ENCODE data around the gene FOXJ3.

Gene FOXJ3

GRCh38 chr1:42175314-42176054 is 159.6 kb downstream of the FOXJ3 start:
- Histone ChIP-seq H3K9me3 (ENCODE audit: control insufficient read depth, insufficient read depth, low read length) (no peaks in the 10 kb centered on the region), H3K4me1 (ENCODE audit: insufficient read depth, low read length) (no peaks in the 10 kb centered on the region; the same call in 1 of the 2 replicates), H3K9ac (ENCODE audit: low read depth, low read length) (no peak overlapping the region), H3K36me3 (ENCODE audit: insufficient read depth, low read length) (peaks cover 3% of the 10 kb centered on the region; the same call in 1 of the 2 replicates)

GRCh38 chr1:42173961-42174735 is 160.9 kb downstream of the FOXJ3 start:
- H3K9ac ChIP-seq (ENCODE audit: low read depth, low read length) = no peak overlapping the region
- H3K4me1 ChIP-seq (ENCODE audit: insufficient read depth, low read length) = no peaks in the 10 kb centered on the region; the same call in 1 of the 2 replicates
- no peaks in the 10 kb centered on the region for H3K9me3 ChIP-seq (ENCODE audit: control insufficient read depth, insufficient read depth, low read length)
- H3K36me3 ChIP-seq (ENCODE audit: insufficient read depth, low read length) = peaks cover 3% of the 10 kb centered on the region; the same call in 1 of the 2 replicates

GRCh38 chr1:42173155-42173933 is 161.7 kb downstream of the FOXJ3 start:
- Histone ChIP-seq H3K9me3 (ENCODE audit: control insufficient read depth, insufficient read depth, low read length) (no peaks in the 10 kb centered on the region), H3K4me1 (ENCODE audit: insufficient read depth, low read length) (peaks cover under 1% of the 10 kb centered on the region; the same call in 1 of the 2 replicates), H3K9ac (ENCODE audit: low read depth, low read length) (no peak overlapping the region)

GRCh38 chr1:42172381-42173133 is 162.5 kb downstream of the FOXJ3 start:
- Histone ChIP-seq H3K9ac (ENCODE audit: low read depth, low read length) (no peak overlapping the region), H3K4me1 (ENCODE audit: insufficient read depth, low read length) (peaks cover 4% of the 10 kb centered on the region; the same call in 1 of the 2 replicates), H3K9me3 (ENCODE audit: control insufficient read depth, insufficient read depth, low read length) (no peaks in the 10 kb centered on the region), H3K36me3 (ENCODE audit: insufficient read depth, low read length) (peaks cover 3% of the 10 kb centered on the region; the same call in 1 of the 2 replicates)

More at GRCh38 chr1:42173155-42173933, 161.7 kb downstream of the FOXJ3 start:
- peaks cover 3% of the 10 kb centered on the region; the same call in 1 of the 2 replicates for H3K36me3 ChIP-seq (ENCODE audit: insufficient read depth, low read length)

- Histone ChIP-seq H3K9ac (ENCODE audit: low read depth, low read length) (no peak overlapping the region), H3K36me3 (ENCODE audit: insufficient read depth, low read length) (peaks cover 3% of the 10 kb centered on the region; the same call in 1 of the 2 replicates), H3K9me3 (ENCODE audit: control insufficient read depth, insufficient read depth, low read length) (no peaks in the 10 kb centered on the region), H3K4me1 (ENCODE audit: insufficient read depth, low read length) (peaks cover 4% of the 10 kb centered on the region; the same call in 1 of the 2 replicates)
These were observed 163.3 kb downstream of the FOXJ3 start for GRCh38 chr1:42171679-42172266.

GRCh38 chr1:42170779-42171621 is 164.0 kb downstream of the FOXJ3 start:
- peaks cover 3% of the 10 kb centered on the region; the same call in 1 of the 2 replicates for H3K36me3 ChIP-seq (ENCODE audit: insufficient read depth, low read length)
- no peak overlapping the region for H3K9ac ChIP-seq (ENCODE audit: low read depth, low read length)
- peaks cover 7% of the 10 kb centered on the region for H3K4me1 ChIP-seq (ENCODE audit: insufficient read depth, low read length)
- no peaks in the 10 kb centered on the region for H3K9me3 ChIP-seq (ENCODE audit: control insufficient read depth, insufficient read depth, low read length)

GRCh38 chr1:42168763-42169162 is 166.3 kb downstream of the FOXJ3 start:
- Histone ChIP-seq H3K4me1 (ENCODE audit: insufficient read depth, low read length) (peaks cover 17% of the 10 kb centered on the region), H3K36me3 (ENCODE audit: insufficient read depth, low read length) (no peaks in the 10 kb centered on the region), H3K9me3 (ENCODE audit: control insufficient read depth, insufficient read depth, low read length) (no peaks in the 10 kb centered on the region), H3K9ac (ENCODE audit: low read depth, low read length) (no peak overlapping the region)

- no peaks in the 10 kb centered on the region for H3K36me3 ChIP-seq (ENCODE audit: insufficient read depth, low read length)
- H3K9ac ChIP-seq (ENCODE audit: low read depth, low read length) = no peak overlapping the region; the same call in 1 of the 2 replicates
- H3K4me1 ChIP-seq (ENCODE audit: insufficient read depth, low read length) = peaks cover 17% of the 10 kb centered on the region
- H3K9me3 ChIP-seq (ENCODE audit: control insufficient read depth, insufficient read depth, low read length) = no peaks in the 10 kb centered on the region
These were observed 166.7 kb downstream of the FOXJ3 start for GRCh38 chr1:42168391-42168670.

- Histone ChIP-seq H3K36me3 (ENCODE audit: insufficient read depth, low read length) (no peaks in the 10 kb centered on the region), H3K9ac (ENCODE audit: low read depth, low read length) (peak overlapping the region; percentile 1; the same call in 1 of the 2 replicates)
These were observed 167.2 kb downstream of the FOXJ3 start for GRCh38 chr1:42167611-42168390.

GRCh38 chr1:42165511-42166210 is 169.4 kb downstream of the FOXJ3 start:
- Histone ChIP-seq H3K4me1 (ENCODE audit: insufficient read depth, low read length) (peaks cover 17% of the 10 kb centered on the region), H3K9me3 (ENCODE audit: control insufficient read depth, insufficient read depth, low read length) (no peaks in the 10 kb centered on the region), H3K36me3 (ENCODE audit: insufficient read depth, low read length) (no peaks in the 10 kb centered on the region), H3K9ac (ENCODE audit: low read depth, low read length) (no peak overlapping the region; the same call in 1 of the 2 replicates)

More at GRCh38 chr1:42167611-42168390, 167.2 kb downstream of the FOXJ3 start:
- Histone ChIP-seq H3K4me1 (ENCODE audit: insufficient read depth, low read length) (peaks cover 17% of the 10 kb centered on the region), H3K9me3 (ENCODE audit: control insufficient read depth, insufficient read depth, low read length) (no peaks in the 10 kb centered on the region)

GRCh38 chr1:42164551-42165420 is 170.2 kb downstream of the FOXJ3 start, which contains the start of gene GUCA2A:
TSS of gene GUCA2A (minus strand) at chr1:42164745. CDS start at chr1:42164712, 33 bp downstream.
- Histone ChIP-seq H3K36me3 (ENCODE audit: insufficient read depth, low read length) (no peaks in the 10 kb centered on the region), H3K4me1 (ENCODE audit: insufficient read depth, low read length) (peaks cover 17% of the 10 kb centered on the region), H3K9me3 (ENCODE audit: control insufficient read depth, insufficient read depth, low read length) (no peaks in the 10 kb centered on the region), H3K9ac (ENCODE audit: low read depth, low read length) (no peak within 1 kb of the TSS; the same call in 1 of the 2 replicates)
